Neural progenitor cell (in vitro differentiated cells): ENCODE data around the gene FGF7.

Experiments used
- EZH2 ChIP-seq: fragments of 200-600 bp; sonication (generic); IDR thresholded peaks from 2 replicates; pipeline ENCODE4 v1.6.1; 2017; ENCODE audit warnings: antibody characterized with exemption, mild to moderate bottlenecking, moderate library complexity
- EZH2phosphoT487 ChIP-seq: fragments of 200-600 bp; sonication (generic); IDR thresholded peaks from 2 replicates; pipeline ENCODE4 v1.6.1; 2017; ENCODE audit warnings: antibody characterized with exemption
- TF ChIP-seq, protein P1 (sequence below): fragments of 200-600 bp; sonication (generic); IDR thresholded peaks from 2 replicates; pipeline ENCODE4 v1.5.1; 2017; ENCODE audit warnings: antibody characterized with exemption, mild to moderate bottlenecking

DNA sequence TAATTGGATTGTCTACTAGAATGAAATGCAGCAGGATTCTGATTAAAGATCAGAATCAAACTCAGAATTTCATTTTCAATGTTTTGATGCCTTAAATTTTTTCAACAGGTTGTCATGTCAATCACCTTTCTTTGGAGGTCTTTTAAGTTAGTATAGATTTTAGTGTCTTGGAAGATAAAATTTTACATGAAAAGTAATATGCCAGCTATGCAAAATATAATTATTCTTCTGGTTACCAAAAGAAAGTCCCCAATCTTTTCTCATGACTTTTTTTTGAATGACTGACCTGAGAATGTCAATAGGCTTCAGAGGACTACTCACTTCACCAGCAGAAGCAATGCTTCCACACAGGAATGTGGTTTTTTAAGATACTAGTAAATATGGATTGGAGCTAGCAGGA, 4.3 kb downstream of the FGF7 start:
- TF ChIP-seq, protein P1, sequence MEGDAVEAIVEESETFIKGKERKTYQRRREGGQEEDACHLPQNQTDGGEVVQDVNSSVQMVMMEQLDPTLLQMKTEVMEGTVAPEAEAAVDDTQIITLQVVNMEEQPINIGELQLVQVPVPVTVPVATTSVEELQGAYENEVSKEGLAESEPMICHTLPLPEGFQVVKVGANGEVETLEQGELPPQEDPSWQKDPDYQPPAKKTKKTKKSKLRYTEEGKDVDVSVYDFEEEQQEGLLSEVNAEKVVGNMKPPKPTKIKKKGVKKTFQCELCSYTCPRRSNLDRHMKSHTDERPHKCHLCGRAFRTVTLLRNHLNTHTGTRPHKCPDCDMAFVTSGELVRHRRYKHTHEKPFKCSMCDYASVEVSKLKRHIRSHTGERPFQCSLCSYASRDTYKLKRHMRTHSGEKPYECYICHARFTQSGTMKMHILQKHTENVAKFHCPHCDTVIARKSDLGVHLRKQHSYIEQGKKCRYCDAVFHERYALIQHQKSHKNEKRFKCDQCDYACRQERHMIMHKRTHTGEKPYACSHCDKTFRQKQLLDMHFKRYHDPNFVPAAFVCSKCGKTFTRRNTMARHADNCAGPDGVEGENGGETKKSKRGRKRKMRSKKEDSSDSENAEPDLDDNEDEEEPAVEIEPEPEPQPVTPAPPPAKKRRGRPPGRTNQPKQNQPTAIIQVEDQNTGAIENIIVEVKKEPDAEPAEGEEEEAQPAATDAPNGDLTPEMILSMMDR, result no peak
- TF ChIP-seq EZH2phosphoT487 (no peak), EZH2 (no peak)
